ENCODE results near the gene PLEKHA1.
A peak's percentile ranks its signal among the peaks of the same experiment; 100 is the strongest.

Gene PLEKHA1

DNA sequence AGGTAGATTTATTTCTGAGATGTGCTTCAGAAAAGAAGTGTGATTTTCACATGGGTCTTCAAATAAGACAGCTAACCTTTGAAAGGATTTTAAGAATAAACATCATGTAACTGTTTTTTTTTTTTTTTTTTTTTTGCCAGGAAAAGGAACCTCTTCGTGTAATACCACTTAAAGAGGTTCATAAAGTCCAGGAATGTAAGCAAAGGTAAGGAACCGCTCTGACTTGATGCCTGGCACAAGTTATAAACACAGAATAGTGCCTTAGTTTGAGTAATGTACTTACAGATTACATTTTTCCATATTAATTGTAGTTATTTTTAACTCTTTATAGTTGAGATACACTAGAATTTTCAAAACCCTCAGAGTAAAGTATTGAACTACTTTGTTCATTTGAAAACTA lies 49.6 kb downstream of the PLEKHA1 start:
- DNase-seq, result no peak

DNA sequence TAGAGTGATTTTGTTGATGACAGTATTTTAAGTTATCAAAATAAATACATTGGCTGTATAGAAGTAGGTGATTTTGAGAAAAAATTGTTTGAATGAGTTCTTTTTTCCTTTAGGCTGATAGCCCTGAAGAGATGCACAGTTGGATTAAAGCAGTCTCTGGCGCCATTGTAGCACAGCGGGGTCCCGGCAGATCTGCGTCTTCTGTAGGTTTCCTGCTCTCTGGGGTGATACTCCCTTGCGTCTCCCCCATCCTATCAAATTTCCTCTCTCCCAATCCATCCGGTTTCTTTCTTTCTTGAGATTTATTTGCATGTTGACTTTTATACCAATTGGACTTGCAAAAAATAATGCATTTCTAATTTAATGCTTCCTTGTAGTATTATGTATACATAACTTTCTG lies 52.3 kb downstream of the PLEKHA1 start:
- no peak for DNase-seq

DNA sequence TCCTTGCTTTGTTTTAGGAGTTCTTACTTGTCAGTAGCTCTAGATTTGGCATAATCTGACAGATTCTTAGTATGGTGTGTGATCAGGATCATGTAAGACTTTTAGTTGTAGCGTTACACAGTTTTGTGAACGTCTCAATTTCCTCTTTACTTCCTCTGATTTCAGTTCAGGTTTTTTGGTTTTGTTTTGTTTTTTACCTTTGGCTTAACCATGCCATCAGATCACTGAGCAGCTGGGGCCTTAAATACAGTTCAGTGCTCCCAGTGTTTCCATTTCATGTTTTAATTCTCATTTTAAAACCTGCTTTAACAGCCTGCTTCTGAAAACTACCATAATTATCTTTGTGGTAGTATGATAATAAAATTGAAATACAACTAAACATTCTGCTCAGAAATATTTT lies 52.8 kb downstream of the PLEKHA1 start:
- no peak for DNase-seq

DNA sequence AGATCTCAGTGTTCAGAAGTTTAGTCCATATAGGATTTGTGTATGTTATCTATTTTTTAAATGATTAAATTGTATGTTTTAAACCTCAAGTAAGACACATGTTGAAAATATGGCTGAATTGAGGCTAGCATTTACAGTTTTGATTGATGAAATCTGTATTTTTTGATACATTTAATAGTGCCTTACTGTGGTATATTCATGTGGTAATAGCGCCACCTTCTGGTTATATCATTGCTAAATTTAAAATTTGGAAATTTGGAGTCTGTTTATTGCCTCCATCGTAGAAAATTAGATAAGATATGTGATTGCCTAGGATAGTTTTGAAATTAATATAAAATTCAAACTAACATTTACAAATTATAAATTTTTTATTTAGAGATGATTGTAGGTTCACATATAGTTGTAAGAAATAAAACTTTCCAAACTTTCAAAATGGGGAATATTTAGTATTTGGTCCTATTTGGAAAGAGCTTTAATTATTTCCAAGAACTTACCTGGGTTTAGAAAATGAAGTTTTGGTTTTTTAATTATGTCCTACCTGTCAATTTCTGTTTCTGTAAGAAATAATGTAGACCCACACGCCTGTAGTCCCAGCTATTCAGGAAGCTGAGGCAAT lies 60.8 kb downstream of the PLEKHA1 start:
- DNase-seq, result peak; percentile 31 to 87

DNA sequence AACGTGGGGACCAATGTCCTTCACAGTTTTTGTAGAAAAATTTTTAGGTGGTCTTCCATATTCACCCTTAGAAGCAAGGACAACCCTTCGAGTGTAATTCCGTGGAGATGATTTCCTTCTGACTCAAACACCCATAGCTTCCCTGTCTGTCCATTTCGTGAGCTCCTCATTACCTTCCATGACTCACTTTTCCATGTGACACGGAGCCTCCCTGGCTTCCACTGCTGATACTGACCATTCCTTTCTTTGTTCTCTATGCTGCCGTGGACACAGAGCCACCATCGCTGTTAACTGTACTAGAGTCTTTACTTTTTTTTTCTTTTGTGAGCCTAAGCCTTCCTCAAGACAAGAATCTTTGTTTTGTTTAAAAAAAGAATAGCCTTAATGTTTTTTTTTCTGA lies 67.5 kb downstream of the PLEKHA1 start:
- DNase-seq, result no peak

DNA sequence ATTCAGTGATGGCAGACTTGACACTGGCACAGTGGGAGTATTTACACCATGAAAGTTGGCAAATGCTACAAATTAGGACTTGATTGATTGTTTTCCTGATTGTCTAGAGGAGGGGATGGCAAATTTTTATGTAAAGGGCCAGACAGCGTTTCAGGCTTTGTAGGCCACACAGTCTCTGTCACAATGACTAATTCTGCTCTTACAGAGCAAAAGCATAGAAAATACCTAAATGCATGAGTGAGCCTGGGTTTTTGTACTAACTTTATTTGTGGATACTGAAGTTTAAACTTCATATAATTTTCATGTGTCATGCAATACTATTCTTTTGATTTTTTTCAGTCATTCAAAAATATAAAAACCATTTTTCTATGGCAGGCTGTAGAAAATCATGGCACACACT lies 71.0 kb downstream of the PLEKHA1 start:
- no peak for DNase-seq

DNA sequence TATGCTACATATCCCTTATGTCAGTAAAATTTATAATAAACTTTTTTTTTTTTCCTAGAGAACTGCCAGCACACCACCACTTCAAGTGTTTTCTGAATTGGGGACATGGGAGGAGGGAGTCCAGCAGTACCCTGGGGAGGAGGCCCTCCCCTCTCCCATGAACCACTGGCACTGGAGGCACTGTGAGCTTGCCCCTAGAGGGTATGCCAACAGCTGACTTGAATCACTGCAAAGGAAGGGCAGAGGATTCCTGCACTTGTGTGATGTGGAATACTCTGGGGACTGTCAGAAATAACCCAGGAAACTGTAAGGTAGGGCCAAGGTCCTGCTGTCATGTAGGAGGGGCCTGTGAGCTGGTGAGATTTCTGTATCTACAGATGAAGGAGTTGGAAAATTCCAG lies 71.4 kb downstream of the PLEKHA1 start:
- DNase-seq, result no peak

DNA sequence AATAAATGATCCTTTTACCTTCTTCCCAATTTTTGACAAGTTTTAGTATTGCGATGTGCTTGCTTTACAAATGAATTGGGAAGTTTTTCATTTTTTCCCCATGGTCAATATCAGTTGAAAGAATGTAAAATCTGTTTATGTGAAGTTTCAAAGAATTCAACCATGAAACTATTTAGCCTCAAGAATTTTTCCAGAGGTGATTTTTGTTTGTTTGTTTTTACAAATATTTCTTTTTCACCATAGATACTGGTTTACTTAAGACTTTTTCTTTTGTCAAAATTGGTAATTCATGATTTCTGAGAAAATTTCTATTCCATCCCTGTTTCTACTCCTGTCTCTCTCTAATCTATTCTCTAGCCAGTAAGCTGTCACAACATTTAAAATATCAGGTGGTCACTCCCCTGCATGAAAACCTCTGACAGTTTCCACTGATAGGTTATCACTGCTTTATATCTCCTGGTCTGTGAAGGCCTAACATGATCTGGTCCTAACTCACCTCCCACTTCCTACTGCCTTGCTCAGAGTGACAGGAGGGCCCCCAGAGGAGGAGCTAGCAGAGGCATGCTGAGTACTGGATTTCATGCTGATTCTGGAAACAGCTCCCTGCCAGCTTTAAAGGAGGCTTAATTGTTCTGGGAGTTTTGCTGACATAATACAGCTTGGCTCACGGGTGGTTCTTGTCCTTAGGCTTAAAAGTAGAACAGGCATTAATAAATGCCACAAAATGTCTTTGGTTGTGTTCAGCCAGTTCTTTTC lies 72.3 kb downstream of the PLEKHA1 start:
- DNase-seq, result no peak

DNA sequence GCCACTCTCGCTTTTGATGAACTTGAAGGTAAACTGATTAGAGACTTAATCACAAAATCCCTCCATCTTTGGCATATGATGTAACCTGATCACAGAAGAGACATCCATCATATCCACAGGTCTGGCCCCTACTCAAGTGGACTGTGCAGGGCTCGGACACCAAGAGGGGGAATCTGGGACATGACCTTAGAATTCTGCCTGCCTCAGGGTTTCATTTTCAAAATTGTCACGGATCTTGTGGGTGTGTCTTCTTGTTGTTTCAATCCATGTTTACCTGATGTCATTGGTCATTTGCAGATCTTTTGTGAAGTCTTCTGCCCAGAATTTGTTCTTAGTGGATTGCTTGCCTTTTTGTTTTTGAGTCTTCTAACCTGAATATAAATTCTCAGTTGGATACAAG lies 74.1 kb downstream of the PLEKHA1 start:
- DNase-seq, result no peak

DNA sequence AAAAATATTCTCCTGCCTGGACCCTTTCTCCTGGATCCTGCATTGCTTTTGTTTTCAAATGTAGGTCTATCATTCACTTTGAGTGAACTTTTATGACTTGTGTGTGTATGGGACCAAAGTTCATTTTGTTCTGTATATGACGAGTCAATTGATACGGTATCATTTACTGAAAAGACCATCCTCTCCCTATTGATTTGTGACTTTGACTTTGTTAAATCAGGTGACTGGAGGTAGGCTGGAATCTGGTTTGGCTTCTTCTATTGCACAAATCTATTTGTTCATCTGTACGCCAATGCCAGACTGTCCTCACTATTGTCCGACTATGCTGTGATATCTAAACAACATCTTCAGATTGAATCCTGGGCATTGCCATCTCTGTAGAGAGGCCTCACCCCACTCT lies 74.6 kb downstream of the PLEKHA1 start:
- no peak for DNase-seq

DNA sequence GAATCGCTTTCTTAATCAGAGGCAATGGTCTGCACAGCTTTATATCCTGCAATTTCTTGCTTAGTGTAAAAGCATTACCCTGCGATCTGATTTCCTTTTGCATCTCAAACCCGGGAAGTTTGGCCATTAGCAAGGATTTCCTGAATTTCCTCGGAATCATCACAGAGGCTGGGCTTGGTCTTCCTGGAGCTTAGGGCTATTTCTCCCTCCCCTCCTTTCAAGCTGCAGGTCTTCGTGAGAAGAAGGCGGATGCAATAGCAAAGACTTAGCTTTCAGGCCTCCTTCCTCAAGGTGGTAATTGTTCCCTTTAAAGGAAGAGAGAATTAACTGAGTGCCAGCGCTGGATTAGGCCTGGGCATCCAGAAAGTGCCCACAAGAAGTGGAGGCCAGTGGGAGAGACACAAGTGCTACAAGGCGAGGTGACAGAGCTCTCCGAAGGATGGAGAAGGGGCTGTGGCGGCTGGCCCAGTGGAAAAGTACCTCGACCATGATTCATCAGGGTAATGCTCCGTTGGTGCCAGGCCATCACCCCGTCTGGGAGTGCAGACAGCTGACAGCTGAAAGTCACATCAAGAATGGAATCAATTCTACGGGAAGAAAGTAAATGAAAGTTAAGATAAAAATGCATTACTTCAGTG lies 76.0 kb downstream of the PLEKHA1 start:
- no peak for DNase-seq

DNA sequence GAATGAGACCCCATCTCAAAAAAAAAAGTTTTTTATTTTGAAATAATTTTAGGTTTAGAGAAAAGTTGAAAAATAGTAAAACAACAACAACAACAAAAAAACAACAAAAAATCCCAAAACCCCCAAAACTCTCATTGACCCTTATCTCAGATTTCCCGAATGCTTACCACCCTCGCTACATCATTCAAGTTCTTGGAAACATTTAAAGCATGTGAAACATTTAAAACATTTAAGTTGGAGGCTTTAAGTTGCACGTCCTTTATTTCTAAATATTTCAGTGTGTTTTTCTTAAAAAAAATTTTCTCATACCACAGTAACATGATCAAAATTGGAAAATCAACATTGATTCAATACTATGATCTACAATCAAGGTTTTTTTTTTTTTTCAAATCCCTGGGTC lies 79.6 kb downstream of the PLEKHA1 start:
- DNase-seq, result no peak

DNA sequence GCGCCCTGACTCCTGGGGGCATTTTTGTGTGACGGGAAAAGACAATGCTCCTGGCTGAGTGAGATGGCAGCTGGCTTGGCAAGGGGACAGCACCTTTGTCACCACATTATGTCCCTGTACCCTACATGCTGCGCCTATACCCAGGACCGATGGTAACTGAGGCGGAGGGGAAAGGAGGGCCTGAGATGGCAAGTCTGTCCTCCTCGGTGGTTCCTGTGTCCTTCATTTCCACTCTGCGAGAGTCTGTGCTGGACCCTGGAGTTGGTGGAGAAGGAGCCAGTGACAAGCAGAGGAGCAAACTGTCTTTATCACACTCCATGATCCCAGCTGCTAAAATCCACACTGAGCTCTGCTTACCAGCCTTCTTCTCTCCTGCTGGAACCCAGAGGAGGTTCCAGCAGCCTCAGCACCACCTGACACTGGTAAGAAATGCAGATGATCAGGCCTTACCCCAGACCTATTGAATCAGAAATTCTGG lies 80.1 kb downstream of the PLEKHA1 start, which contains the start of gene ARMS2:
TSS of gene ARMS2 (plus strand) at position 51 of the 478 bp plus-strand sequence. CDS start at position 126, 75 bp downstream.
- no peak for DNase-seq

DNA sequence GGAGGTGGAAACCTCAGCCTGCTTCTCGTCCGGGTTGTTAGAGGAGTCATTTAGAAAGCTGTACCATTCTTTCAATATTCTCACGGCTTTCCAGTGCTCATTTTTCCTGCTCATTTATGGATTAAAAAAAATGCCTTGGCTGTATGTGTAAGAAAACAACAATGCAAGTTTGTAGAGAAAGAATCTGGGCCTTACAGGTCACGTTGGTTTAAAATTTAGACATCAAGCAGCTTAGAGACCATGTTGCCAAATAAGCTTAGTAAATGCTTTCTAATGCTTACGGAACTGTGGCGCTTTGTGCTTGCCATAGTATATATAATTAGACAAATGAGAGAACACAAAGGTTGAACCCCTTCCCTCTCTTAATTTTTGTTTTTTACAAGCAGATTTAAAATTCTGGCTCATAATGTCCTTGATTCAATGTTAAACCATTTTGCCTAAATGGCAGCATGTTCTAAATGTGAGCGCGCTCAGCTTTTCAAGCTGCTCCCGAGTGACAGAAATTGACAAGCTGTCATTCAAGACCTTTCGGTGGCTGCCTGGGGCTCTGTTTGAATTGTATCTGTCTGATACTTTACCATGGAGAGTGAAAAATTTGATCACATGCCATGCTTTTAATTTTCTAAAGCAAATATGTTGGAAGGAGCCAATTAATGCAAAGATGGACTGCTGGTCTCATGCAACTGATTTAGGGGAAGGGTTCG lies 81.0 kb downstream of the PLEKHA1 start:
- no peak for DNase-seq

DNA sequence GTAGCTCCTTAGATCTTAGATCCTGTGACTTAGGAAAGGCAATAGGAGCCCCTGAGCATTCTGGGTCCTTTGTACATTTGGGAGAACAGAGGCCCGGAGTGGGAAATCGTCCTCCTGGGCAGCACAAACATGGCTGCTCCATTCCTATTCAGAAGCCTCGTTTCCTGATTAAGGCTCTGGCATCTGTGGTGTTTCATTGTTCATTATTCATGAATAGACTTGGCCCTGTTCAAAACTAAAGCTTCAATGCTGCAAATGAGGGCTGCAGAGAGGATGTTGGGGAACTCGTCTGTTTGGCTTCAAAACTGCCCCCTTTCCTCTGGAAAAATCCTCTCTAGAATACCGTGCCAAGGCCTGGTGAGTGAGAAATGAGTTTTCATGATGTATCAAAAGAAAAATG lies 83.4 kb downstream of the PLEKHA1 start:
- DNase-seq, result no peak

DNA sequence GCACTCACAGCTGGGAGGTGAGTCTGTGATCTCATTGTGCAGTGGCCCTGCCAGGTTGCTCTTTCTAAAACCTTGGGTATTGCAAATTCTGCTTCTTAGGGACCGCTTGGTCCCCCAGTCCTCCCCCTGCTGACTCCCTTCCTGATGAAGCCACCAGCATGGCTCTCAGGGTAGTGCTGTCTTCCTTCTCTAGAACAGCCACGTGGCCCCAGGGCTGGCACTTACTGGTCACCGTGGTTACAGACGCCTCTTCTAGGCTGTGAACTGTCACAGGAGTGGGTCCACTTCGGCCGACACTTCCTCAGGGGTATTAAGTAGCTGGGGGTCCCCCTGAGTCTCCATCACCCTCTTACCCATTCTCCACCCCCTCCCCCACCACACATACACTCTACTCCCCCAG lies 84.2 kb downstream of the PLEKHA1 start:
- DNase-seq, result no peak

DNA sequence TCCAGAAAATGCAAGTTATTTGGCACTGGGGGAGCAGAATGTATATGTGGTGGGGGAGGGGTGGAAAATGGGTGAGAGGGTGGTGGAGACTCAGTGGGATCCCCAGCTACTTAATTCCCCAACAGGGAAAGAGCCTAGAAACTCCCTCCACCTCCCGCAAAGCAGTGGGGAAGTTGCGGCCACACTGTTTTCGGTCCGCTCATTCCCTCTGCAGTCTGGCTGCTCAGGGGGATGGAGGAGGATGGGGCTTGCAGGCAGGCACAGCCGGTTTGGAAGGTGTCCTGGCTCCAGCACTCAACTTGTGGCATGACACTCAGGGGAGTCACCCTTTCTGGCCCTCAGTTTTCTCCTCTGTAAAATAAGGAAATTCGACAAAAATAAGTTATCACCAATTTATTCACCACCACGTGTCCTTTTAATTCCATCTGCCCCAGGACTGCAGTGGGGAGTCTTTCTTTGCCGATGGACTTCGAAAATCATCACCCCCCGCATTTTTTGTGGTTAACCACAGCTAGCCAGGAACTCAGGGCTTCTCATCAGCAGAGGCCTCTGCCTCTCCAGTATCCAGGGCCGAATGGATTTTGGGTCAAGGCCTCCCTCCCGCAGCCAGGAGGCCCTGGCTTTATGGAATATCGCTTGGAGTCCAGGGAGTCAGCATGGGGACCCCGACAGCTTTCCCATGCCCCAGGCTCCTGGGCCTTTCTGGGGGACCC lies 85.2 kb downstream of the PLEKHA1 start:
- no peak for DNase-seq

DNA sequence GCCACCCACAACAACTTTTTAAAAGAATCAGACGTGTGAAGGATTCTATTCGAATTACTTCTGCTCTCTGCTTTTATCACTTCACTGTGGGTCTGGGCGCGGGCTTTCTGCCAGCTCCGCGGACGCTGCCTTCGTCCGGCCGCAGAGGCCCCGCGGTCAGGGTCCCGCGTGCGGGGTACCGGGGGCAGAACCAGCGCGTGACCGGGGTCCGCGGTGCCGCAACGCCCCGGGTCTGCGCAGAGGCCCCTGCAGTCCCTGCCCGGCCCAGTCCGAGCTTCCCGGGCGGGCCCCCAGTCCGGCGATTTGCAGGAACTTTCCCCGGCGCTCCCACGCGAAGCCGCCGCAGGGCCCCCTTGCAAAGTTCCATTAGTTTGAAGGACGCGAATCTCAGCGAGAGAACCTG lies 86.4 kb downstream of the PLEKHA1 start:
- DNase-seq, result no peak

DNA sequence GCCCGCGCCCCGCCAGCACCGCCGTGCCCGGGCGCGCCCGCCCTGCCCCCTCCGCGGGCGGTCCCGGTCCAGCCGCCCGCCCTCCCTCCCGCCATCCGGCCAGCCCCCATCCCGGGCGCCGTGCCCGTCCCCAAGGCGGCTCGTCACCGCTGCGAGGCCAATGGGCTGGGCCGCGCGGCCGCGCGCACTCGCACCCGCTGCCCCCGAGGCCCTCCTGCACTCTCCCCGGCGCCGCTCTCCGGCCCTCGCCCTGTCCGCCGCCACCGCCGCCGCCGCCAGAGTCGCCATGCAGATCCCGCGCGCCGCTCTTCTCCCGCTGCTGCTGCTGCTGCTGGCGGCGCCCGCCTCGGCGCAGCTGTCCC lies 86.8 kb downstream of the PLEKHA1 start, which contains the start of gene HTRA1:
TSS of gene HTRA1 (plus strand) at position 187 of the 362 bp plus-strand sequence. CDS start at position 287, 100 bp downstream.
- DNase-seq, result no peak

DNA sequence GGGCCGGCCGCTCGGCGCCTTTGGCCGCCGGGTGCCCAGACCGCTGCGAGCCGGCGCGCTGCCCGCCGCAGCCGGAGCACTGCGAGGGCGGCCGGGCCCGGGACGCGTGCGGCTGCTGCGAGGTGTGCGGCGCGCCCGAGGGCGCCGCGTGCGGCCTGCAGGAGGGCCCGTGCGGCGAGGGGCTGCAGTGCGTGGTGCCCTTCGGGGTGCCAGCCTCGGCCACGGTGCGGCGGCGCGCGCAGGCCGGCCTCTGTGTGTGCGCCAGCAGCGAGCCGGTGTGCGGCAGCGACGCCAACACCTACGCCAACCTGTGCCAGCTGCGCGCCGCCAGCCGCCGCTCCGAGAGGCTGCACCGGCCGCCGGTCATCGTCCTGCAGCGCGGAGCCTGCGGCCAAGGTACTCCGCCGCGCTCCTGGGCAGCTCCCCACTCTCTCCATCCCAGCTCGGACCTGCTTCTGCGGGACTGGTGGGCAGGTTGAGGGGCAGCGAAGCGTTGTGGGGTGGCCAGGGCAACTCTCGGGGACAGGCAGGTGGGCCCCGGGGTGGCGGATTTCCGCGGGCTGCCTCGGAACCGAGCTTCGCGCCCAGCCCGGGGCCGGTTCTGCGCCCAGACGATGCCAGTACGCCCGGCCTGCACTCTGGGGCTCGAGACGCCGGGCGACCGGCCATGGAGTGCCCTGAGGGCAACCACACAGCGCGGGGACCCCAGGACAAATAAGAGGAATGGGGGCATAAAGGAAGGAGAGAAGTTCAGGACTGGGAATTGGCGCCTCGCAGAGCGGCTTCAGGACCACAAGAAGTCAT lies 87.4 kb downstream of the PLEKHA1 start:
- DNase-seq, result no peak

DNA sequence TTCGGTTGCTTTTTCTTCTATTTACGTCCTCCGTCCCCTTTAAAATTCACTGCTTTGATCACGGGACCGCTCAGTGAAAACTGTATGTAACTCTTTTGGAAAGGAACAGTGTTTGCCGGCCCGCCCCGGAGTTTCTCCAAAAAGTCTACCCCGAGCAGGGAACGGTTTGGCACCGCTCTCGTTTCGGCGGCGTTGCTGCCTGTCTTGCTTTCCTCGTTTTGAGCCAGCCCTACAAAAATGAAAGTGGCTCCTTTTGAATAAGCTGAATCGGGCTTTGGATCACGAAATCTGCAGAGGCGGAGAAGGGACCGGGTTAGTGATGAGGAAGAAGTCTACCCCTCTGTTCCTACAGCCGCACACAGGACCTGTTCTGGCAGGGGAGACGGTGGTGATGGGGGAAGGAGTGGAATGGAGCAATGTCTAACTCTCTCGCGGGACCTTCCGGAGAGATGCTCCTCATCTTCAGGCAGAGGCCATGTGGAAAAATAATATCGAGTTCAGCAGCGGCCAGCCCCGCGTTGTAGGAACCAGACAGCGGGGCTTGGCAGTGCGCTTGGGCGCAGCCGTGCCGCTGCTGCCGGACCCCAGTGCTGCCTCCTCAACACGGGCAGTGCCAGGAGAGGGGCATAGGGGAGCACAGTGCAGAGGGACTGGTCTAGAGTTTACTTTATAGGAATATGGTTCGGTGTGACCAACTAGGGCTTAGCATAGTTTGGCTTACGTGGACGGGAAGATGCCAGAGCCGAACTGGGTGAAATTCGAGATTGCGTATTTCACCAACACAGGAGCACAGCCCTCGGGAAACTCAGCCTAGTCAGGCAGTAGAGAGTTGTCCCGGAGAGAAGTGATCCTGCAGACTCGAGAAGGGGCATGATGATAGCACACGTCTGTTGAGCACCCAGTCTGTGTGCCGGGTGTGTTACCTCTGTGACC lies 88.3 kb downstream of the PLEKHA1 start:
- peak; percentile 39 to 43 for DNase-seq
